GM12873 (cell line): ENCODE data around the gene ADD3.
A peak's percentile ranks its signal among the peaks of the same experiment; 100 is the strongest.

Experiments
- CTCF ChIP-seq: IDR thresholded peaks from 2 replicates; pipeline ENCODE4 v1.5.1; 2012; ENCODE audit warnings: low read depth, mild to moderate bottlenecking, moderate library complexity, low read length, control low read depth; ENCODE audit not compliant: insufficient read depth; ENCODE audit errors: missing control alignments

The ADD3 gene

DNA sequence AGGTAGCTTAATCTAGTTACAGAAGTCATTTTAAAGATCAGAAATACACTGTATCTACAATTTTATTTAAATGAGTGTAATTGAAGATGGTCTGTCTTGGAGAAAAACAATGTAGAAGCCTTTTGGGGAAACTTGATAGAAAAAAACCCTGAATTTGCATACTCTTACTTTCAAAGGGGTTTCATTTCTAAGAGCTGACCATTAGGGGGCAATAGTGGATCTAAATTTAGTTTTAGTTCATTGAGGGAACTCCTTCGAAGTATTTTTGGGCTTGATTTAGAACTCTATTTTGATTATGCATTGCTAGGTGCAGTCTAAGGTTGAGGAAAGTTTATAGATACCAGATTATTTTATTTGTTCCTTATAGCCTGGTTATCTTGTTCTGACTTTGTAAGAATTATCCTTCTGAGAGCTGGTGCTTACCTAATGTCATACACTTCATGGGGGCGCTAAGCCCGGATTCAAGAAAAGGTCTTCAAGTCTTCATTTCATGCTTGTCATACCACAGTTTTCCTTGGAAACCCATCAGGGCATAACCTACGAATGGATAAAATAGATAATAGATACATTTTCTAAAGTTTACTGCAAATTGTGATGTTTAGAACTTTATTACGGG lies 130.5 kb downstream of the ADD3 start:
- TF ChIP-seq CTCF: peak; percentile 57

DNA sequence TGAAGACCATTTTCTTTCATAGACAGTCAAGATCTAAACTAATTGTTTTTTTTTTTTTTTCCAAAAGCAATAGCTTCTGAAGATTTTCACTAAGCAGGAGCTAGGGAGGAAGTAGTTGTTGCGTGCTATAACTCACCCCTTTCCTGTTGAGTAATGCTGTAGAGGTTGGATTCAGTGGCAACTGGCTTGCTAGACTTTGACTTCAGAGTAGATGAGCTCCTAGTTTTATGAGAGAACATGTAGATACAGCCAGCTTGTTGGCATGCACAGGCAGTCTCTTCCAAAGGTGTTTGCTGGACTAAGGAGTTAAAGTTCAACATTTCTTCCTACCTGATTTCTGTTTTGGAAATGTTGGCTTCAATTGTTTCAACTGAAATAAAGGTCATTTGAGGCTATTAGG lies 133.4 kb downstream of the ADD3 start:
- no peak for TF ChIP-seq CTCF

DNA sequence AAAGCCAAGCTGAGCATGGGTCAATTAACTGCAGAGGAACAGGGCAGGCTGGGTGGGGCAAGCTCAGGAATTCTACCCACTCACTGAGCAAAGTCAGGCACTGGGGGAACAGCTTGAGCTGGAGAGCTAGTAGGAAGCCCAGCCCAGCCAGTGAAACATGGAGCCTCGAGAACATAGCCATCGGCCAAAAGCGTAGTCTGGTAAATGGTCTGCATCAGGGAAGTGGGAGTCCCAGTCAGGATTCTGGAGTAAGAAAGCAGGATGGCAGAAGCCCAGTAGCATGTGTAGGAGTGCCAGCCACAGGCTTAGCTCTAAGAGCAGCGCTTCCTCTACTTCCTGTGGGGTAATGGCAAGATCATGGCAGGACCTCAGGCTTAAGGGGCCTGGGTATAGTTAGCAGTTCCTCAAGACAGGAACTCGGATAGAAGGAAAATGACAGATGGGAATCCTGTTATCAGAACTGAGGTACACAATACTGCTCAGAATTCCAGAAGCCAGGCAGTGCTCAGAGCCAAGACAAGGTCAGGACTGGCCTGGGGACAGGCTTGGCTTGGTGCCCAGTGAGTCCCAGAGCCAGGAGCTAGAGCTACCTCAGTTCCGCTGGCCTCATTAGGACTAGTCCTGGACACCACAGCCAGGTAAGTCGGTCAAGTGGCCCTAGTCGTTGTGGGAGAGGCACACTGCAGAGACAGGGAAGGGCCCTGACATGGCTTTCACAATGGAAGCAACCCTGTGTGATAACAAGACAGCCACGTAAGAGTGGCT lies 134.3 kb downstream of the ADD3 start:
- no peak for TF ChIP-seq CTCF

DNA sequence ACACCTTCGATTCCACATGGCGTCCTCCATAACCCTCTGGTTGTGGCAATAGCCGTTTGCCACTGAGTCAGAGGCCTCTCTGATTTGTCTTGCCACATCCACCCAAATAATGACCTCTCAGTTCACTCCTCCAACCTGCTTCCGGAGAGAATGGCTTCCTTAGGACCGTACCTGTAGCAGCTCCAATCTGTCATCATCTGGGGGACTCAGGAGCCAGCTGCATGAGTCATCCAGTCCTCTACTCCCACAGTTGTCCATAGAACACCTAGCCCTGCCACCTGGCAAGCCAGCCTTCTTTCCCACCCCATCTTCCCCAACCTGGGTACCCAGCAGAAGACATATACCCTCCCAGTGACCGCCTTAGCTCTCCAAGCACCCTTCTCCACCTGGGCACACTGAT lies 135.2 kb downstream of the ADD3 start:
- TF ChIP-seq CTCF: no peak

DNA sequence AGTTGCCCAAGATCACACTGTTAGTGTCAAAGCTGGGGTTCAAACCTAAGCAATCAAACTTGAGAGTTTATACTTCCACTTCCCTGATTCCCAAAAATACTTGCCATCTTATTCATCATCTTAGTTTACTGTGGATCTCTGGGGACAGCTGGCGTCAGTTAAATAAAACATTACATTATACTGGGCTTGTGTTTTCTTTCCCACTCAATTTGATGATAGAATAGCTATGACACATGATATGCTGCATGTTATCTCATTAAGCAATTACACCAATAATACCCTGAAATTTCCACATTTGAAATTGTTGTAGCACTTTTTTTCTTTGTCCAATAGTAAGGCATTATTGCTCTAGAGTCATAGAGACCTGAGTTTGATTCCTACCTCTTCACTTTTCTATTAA lies 136.7 kb downstream of the ADD3 start:
- no peak for TF ChIP-seq CTCF

GRCh38 chr10:110147961-110148360 lies 140.2 kb downstream of the ADD3 start:
- TF ChIP-seq CTCF: no peak

- no peak for TF ChIP-seq CTCF
Measured at GRCh38 chr10:110149259-110149658, 141.5 kb downstream of the ADD3 start.
